Coronary artery (tissue), 2 donors: ENCODE measurements around the gene PDHX.

Source experiments
- DNase-seq: peaks from one replicate; pipeline ENCODE4 v3.0.0-alpha.2; 2017; ENCODE audit warnings: low spot score
- H3K27ac ChIP-seq, 2 donors: fragments of 200-600 bp; sonication (generic); one replicate each; pipeline ENCODE4 v1.5.1; 2016 to 2019
- H3K4me3 ChIP-seq: fragments of 200-600 bp; sonication (generic); 2 replicates; pipeline ENCODE4 v1.5.1; 2016; ENCODE audit warnings: mild to moderate bottlenecking, moderate library complexity
- TF ChIP-seq, protein P1 (sequence below): fragments of 200-600 bp; sonication (generic); IDR thresholded peaks from one replicate; pipeline ENCODE4 v1.5.1; 2019; ENCODE audit warnings: antibody characterized with exemption

PDHX gene

DNA sequence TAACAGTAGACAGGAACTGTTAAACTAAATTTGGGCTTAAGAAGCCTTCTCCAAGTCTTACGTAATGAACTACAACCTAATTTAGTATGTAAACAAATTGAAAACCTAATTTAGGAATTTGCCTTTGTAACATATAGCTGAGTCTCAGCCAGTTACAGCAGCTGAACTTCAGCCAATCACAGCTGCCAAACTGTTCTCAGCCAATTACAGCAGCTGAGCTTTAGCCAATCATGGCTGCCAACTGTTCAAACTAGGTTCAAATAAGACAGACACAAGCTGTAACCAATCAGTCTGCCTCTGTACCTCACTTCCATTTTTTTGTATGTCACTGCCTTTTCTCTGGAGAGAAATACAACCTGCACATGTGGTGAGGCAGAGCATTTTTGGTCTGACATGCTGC is 127.5 kb downstream of the PDHX start:
- TF ChIP-seq, protein P1, sequence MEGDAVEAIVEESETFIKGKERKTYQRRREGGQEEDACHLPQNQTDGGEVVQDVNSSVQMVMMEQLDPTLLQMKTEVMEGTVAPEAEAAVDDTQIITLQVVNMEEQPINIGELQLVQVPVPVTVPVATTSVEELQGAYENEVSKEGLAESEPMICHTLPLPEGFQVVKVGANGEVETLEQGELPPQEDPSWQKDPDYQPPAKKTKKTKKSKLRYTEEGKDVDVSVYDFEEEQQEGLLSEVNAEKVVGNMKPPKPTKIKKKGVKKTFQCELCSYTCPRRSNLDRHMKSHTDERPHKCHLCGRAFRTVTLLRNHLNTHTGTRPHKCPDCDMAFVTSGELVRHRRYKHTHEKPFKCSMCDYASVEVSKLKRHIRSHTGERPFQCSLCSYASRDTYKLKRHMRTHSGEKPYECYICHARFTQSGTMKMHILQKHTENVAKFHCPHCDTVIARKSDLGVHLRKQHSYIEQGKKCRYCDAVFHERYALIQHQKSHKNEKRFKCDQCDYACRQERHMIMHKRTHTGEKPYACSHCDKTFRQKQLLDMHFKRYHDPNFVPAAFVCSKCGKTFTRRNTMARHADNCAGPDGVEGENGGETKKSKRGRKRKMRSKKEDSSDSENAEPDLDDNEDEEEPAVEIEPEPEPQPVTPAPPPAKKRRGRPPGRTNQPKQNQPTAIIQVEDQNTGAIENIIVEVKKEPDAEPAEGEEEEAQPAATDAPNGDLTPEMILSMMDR, result no peak
- no peak overlapping the region for H3K4me3 ChIP-seq
- DNase-seq, result no peak

DNA sequence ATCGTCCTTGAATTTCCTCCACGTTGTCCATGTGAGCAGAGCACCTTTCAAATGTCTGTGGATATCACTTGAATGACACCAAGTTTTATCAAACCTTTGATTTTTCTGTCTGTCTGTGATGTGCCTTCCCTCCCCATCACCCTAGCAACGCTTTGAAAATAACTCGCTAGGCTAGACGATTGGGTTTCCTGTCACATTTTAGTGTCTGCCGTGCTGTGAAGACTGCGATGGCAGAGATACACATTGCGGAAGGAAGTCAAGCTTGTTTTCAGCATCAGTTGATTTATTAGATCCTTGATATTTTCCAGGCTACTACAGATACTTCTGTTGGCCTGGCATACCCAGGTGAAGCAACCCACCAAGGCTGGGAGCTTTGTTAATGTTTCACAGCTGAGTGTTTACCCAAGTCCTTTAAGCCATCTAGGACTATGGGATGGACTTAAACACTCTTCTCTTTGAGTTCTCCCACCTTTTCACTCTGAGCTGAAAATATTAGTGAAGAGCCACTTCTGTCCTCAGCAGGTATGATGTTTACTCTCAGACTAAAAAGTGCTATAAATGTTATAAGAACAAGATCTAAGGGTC is 128.9 kb downstream of the PDHX start:
- TF ChIP-seq, protein P1, result no peak
- no peak for DNase-seq
- no peak overlapping the region for H3K4me3 ChIP-seq
- H3K27ac ChIP-seq, result no peak overlapping the region

More for the DNA sequence above, 127.5 kb downstream of the PDHX start:
- H3K27ac ChIP-seq, result no peak overlapping the region
